HepG2 (cell line): ENCODE measurements around the gene DAZAP1. TPM values are rescaled to one million over a fixed set of nuclear protein-coding genes. Genes with fewer than 3 reads are reported as not detected.

ENCODE experiments used
- ARNT ChIP-seq: fragments of 450-650 bp; IDR thresholded peaks from 2 replicates; pipeline ENCODE4 v1.6.1; 2017
- CHD4 ChIP-seq: fragments of 200-600 bp; sonication (generic); IDR thresholded peaks from 2 replicates; pipeline ENCODE4 v1.7.0; 2017; ENCODE audit warnings: mild to moderate bottlenecking, low read length, borderline replicate concordance
- ERF ChIP-seq: IDR thresholded peaks from 2 replicates; pipeline ENCODE4 v1.6.1; 2018; ENCODE audit warnings: missing biosample characterization, missing genetic modification reagents
- FOXA3 ChIP-seq: IDR thresholded peaks from 2 replicates; pipeline ENCODE4 v1.6.1; 2016; ENCODE audit warnings: missing genetic modification reagents, missing compliant biosample characterization
- GPN1 ChIP-seq: sonication (generic); formaldehyde crosslinking; IDR thresholded peaks from 2 replicates; pipeline ENCODE4 v1.5.1; 2020; ENCODE audit warnings: missing genetic modification reagents, borderline replicate concordance
- HCFC1 ChIP-seq: fragments of 150-350 bp; IDR thresholded peaks from 2 replicates; pipeline ENCODE4 v1.6.1; 2014; ENCODE audit warnings: low read depth, low read length
- JARID2 ChIP-seq: sonication (generic); formaldehyde crosslinking; IDR thresholded peaks from 2 replicates; pipeline ENCODE4 v1.8.1; 2023; ENCODE audit warnings: missing genetic modification reagents, inconsistent platforms; ENCODE audit not compliant: insufficient replicate concordance
- NFE2L2 ChIP-seq: fragments of 150-350 bp; IDR thresholded peaks from 2 replicates; pipeline ENCODE4 v1.6.1; 2014; ENCODE audit warnings: low read length
- PCBP1 ChIP-seq: fragments of 200-400 bp; formaldehyde crosslinking; IDR thresholded peaks from 2 replicates; pipeline ENCODE4 v1.6.1; 2017; ENCODE audit warnings: mild to moderate bottlenecking, low read depth, low read length, borderline replicate concordance
- RBM22 ChIP-seq: fragments of 200-400 bp; formaldehyde crosslinking; optimal IDR thresholded peaks from 2 replicates; pipeline ENCODE3; 2017; ENCODE audit warnings: mild to moderate bottlenecking, low read length, moderate library complexity
- RELA ChIP-seq: sonication (generic); formaldehyde crosslinking; IDR thresholded peaks from 2 replicates; pipeline ENCODE4 v1.4.0; 2020; ENCODE audit warnings: missing genetic modification reagents
- SMAD3 ChIP-seq: sonication (generic); formaldehyde crosslinking; IDR thresholded peaks from 2 replicates; pipeline ENCODE4 v1.4.0; 2020; ENCODE audit warnings: missing genetic modification reagents
- SP4 ChIP-seq: sonication (generic); formaldehyde crosslinking; IDR thresholded peaks from 2 replicates; pipeline ENCODE4 v1.8.1; 2023; ENCODE audit warnings: mild to moderate bottlenecking, missing genetic modification reagents
- SSRP1 ChIP-seq: IDR thresholded peaks from 2 replicates; pipeline ENCODE4 v1.6.1; 2016; ENCODE audit warnings: control low read depth
- TEAD3 ChIP-seq: optimal IDR thresholded peaks from 2 replicates; pipeline ENCODE3; 2016; ENCODE audit warnings: borderline replicate concordance
- ZBTB46 ChIP-seq: sonication (generic); formaldehyde crosslinking; IDR thresholded peaks from 2 replicates; pipeline ENCODE4 v1.4.0; 2020; ENCODE audit warnings: mild to moderate bottlenecking, missing genetic modification reagents, borderline replicate concordance
- ZNF20 ChIP-seq: sonication (generic); formaldehyde crosslinking; IDR thresholded peaks from 2 replicates; pipeline ENCODE4 v1.4.0; 2020; ENCODE audit warnings: mild to moderate bottlenecking, moderate library complexity, missing genetic modification reagents
- ZNF414 ChIP-seq: sonication (generic); formaldehyde crosslinking; IDR thresholded peaks from 2 replicates; pipeline ENCODE4 v1.5.0; 2020; ENCODE audit warnings: missing genetic modification reagents
- ZNF589 ChIP-seq: sonication (generic); formaldehyde crosslinking; conservative IDR thresholded peaks from 2 replicates; pipeline ENCODE4 v1.8.0; 2022; ENCODE audit warnings: mild to moderate bottlenecking, moderate library complexity, missing genetic modification reagents
- ZNF780A ChIP-seq: sonication (generic); formaldehyde crosslinking; IDR thresholded peaks from 2 replicates; pipeline ENCODE4 v1.8.0; 2022; ENCODE audit warnings: mild to moderate bottlenecking, missing genetic modification reagents, moderate library complexity
- ZNF816 ChIP-seq: sonication (generic); formaldehyde crosslinking; IDR thresholded peaks from 2 replicates; pipeline ENCODE4 v1.8.0; 2022; ENCODE audit warnings: missing genetic modification reagents, mild to moderate bottlenecking, borderline replicate concordance
- ZNF850 ChIP-seq: sonication (generic); formaldehyde crosslinking; conservative IDR thresholded peaks from 2 replicates; pipeline ENCODE4 v1.9.0; 2021; ENCODE audit warnings: mild to moderate bottlenecking, missing genetic modification reagents
- ZXDC ChIP-seq: sonication (generic); formaldehyde crosslinking; IDR thresholded peaks from 2 replicates; pipeline ENCODE4 v1.5.0; 2020; ENCODE audit warnings: mild to moderate bottlenecking, missing genetic modification reagents
- polyA plus RNA-seq, 8 experiments: library from polyadenylated mRNA; depleted of rRNA in 3 of 8; stranded (reverse) in 7 of 8; unstranded in 1 of 8; fragments of >200 nt; fragmentation: Illumina TruSeq in 4 of 8; extraction: Trizol in 4 of 8; gene quantifications; 2 replicates each; pipeline versions ENCODE4 v1.2.1 to v1.2.3, GENCODE V29; 2011 to 2016; ENCODE audit warnings: low read depth in 4 of 8, missing spikeins in 1 of 8, mixed read lengths in 1 of 8; ENCODE audit not compliant: insufficient read depth in 1 of 8
- total RNA-seq, 5 experiments: library from RNA; depleted of rRNA; stranded (reverse); fragments of >200 nt; fragmentation: Illumina TruSeq; extraction: Trizol; gene quantifications; 2 replicates each; pipeline ENCODE4 v1.2.3, GENCODE V29; 2016; ENCODE audit warnings: low read depth in 1 of 5
- TF ChIP-seq, protein P1 (sequence below): sonication (generic); formaldehyde crosslinking; IDR thresholded peaks from 2 replicates; pipeline ENCODE4 v1.9.0; 2021; ENCODE audit warnings: missing genetic modification reagents, mild to moderate bottlenecking, borderline replicate concordance

The DAZAP1 gene
- total and polyA plus RNA-seq, 2 of the 13 experiments (the other 11 are each of a cell fraction or from before 2014, with no cell fraction given) = 63.3 to 79.2 TPM

DNA sequence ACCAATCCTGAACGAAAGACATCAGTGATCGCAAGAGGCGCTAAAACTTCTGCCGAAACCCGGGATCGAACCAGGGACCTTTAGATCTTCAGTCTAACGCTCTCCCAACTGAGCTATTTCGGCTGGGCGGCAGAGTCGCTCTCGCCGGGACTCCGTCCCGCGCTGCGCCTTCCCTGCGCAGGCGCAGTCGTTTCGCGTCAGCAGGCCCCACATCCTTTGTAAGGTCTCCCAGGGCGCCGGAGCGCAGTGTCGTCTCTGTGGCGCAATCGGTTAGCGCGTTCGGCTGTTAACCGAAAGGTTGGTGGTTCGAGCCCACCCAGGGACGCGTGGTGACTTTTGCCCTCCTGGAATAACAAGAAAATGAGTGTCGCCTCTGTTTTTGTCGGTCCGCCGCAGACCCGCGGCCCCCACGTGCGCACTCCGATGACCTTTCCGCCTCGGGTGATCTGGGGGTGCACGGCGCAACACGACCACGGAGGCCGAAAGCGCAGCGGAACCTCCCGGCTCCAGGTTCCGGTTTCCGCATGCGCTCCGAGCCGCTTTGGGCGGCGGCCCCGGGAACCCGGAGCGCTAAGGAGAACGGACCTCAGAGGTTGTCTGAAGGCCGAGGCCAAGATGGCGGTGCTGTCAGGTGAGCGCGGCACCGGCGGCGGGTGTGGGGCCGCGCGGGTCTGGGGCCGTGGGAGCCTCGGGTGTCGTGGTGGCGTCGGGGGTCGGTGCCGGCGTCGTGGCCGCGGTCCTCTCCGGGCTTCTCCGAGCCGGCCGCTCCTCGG lies 23.9 kb upstream of the DAZAP1 start, which contains the start of gene NDUFS7 (continued):
- TF ChIP-seq HCFC1 (peak; percentile 81), CHD4 (peak; percentile 86; the same call in 1 of the 2 replicates), ZNF816 (CRISPR knock-in tag) (peak; percentile 95; the same call in 1 of the 2 replicates), PCBP1 (no peak; the same call in none of the 2 replicates), ZNF20 (CRISPR knock-in tag) (no peak), ZNF589 (CRISPR knock-in tag) (peak; percentile 98), ZBTB46 (CRISPR knock-in tag) (peak; percentile 70; the same call in 1 of the 2 replicates), RELA (CRISPR knock-in tag) (peak; percentile 50; the same call in 1 of the 2 replicates), NFE2L2 (no peak), JARID2 (CRISPR knock-in tag) (peak; percentile 82), ERF (CRISPR knock-in tag) (peak; percentile 97), ZXDC (CRISPR knock-in tag) (peak; percentile 97), ZNF414 (CRISPR knock-in tag) (peak; percentile 96), TEAD3 (peak; percentile 38), FOXA3 (peak; percentile 75), SP4 (CRISPR knock-in tag) (peak; percentile 89), RBM22 (peak; percentile 73), SSRP1 (CRISPR knock-in tag) (peak; percentile 100), ZNF850 (peak; percentile 91; the same call in 1 of the 2 replicates), GPN1 (CRISPR knock-in tag) (no peak), ZNF780A (peak; percentile 88; the same call in 1 of the 2 replicates), SMAD3 (peak; percentile 97), ARNT (no peak)
- TF ChIP-seq, protein P1, sequence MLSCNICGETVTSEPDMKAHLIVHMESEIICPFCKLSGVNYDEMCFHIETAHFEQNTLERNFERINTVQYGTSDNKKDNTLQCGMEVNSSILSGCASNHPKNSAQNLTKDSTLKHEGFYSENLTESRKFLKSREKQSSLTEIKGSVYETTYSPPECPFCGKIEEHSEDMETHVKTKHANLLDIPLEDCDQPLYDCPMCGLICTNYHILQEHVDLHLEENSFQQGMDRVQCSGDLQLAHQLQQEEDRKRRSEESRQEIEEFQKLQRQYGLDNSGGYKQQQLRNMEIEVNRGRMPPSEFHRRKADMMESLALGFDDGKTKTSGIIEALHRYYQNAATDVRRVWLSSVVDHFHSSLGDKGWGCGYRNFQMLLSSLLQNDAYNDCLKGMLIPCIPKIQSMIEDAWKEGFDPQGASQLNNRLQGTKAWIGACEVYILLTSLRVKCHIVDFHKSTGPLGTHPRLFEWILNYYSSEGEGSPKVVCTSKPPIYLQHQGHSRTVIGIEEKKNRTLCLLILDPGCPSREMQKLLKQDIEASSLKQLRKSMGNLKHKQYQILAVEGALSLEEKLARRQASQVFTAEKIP (CRISPR knock-in tag) = peak; percentile 82
